ENCODE results near the gene FAM114A1. TPM values are rescaled to one million over a fixed set of nuclear protein-coding genes. Genes with fewer than 3 reads are reported as not detected.
"Not testable (repeated sequence)": the region's sequence is repeated elsewhere in the genome, so short reads cannot be mapped to it uniquely, and the experiment has no call there.

FAM114A1 gene
- polyA plus RNA-seq, 5 donors: 47.1 to 69.2 (median 54.2) TPM

DNA sequence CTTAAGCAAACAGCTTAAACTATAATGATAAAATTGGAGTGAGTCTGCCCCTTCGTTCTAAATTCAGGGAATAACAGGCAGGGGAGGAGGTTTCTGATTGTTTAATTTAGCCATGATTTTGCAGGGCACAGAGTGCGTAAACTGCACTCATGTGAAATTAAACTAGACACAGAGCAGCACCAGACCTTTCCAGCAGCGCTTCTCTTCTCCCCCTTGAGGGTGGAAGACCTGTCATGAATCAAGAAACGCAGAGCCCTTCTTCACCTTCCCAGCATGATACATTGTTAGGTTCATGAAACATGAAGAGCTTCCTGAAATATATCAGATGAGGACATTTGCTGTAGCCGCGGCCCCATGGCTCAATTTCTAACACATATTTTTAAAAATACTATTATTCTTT is 63.1 kb downstream of the FAM114A1 start:
- DNase-seq: no peak

DNA sequence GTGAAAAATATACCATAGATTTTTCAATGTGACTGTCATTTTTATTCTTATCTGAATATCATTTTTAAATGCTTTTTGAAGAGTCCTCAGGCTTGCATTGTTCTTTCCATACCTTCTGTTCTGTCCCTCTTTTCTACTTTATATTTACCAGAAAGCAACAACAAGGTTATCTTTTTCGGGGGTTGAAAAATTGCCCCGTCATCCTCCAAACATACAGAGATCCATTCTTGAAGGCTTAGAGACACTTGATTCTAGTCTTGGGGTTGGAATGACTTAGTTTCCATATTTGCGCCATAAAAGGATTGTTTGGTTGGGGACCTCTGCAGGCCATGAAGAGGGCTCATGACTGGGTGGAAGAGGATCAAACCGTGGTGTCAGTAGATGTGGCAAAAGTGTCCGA is 63.5 kb downstream of the FAM114A1 start:
- DNase-seq: no peak

DNA sequence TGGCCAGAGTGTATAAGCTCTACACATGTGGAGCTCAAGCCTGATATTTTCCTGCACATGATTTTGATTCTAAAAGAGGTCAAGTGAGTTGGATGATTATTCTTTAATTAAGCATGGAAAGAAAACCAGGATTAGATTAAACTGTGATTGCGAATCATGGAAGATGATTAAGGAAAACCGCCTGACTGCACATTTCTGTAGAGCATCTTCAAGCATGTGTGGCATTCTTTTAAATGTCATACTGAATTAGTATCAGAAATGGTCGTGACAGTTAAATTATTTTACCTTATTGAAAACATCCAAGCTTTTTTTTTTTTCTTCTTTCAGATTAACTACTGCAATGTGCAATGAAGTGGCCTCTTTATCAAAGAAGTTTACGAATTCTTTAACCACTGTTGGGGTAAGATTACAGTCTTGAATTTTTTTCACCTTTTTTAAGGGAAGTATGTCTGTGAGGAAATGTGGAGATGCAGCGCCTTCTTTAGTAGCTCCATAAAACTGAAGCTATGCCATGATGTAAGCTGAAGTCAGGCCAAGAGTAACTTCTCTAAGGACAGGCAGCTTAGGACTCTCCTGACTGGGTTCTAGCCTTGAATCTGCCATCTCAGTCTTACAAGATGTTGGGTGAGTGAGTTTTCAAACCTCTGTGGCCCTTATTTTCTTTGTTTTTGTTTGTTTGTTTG is 67.9 kb downstream of the FAM114A1 start:
- no peak for DNase-seq

DNA sequence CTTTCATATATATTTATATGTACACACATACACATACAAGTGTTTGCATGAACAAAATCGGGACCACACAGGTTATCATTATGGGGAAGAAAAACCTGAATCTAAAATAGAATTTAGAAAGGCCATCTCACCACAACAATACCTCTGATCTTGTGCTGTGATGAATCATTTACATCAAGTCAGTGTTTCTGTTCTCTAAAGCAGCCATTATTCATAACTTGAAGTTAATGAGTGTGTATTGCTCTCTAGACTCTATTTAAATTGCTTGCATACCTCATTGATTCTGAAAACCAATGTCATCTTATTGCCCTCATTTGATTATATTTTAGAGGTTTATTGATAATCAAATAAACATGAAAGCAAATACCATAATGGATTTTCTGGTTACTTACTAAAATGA is 71.6 kb downstream of the FAM114A1 start:
- no peak for DNase-seq

DNA sequence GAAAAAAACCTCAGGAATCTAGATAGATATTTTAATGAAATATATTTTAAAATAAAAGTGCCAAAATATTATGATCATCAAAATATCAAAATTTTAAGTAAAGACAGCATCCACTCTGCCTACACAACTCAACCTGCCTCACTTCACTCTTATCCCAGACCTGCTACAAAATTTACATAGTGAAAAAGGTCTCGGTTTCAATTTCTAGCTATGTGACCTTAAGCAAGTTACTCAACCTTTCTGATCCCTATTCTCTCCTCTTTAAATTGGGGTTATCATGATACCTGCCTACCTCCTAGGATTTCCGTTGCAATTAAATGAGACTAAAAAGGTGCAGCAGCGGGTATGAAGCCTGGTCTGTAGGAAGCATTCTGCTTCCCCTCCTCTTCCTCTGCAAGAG is 72.9 kb downstream of the FAM114A1 start:
- DNase-seq: no peak

DNA sequence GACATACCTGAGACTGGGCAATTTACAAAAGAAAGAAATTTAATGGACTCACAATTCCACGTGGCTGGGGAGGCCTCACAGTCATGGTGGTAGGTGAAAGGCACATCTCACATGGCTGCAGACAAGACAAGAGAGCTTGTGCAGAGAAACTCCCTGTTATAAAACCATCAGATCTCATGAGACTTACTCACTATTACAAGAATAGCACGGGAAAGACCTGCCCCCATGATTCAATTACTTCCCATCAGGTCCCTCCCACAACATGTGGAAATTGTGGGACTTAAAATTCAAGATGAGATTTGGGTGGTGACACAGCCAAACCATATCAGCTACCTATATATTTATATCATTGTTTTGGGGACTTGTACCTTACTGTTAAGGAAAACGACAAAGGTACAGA is 74.3 kb downstream of the FAM114A1 start:
- not testable (repeated sequence) for DNase-seq

DNA sequence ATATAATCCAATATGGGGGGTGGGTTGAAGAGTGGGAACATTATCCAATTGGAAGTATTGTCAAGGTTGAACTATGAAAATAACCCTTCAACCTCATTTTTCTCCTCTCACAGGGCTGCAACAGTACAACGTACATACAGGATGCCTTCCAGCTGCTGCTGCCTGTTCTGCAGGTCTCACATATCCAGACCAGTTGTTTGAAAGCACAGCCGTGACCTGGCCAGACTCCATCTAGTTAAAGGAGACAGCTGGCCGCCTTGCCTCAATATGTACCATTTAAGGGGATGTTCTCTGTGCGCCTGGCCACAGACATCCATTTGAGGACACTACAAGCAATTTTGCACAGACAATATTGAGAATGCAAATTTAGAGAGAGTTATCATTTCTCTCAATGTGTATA is 75.7 kb downstream of the FAM114A1 start:
- peak; percentile 52 to 61 for DNase-seq

DNA sequence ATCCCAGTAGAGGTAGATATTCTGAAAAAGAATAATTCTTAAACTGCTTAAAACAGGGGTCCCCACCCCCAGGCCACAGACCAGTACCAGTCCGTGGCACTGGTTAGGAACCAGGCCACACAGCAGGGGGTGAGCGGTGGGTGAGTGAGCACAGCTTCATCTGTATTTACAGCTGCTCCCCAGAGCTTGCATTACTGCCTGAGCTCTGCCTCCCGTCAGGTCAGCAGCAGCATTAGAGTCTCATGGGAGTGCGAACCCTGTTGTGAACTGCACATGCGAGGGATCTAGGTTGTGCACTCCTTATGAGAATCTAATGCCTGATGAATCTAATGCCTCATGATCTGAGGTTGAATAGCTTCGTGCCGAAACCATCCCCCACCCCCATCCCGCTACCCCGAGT is 76.8 kb downstream of the FAM114A1 start:
- DNase-seq: no peak

DNA sequence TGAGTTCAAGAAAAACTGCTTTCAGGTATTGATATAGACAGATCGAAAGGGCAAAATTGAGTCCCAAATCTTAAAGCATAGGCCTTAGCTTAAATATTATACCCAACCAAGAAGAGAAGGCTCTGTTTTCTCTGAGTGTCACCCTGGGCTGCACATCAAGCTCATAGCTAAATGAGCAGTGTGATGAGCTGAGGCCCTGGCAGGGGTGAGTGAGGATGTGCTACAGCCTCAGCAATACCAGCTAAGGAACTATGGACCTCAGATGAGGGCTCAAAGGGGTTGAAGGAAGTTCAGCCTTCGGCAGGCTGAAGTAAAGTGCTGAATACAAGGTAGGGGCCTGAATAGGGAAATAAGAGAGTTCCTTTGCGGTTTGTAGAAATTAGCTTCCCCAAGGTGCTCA is 79.3 kb downstream of the FAM114A1 start:
- DNase-seq: no peak

DNA sequence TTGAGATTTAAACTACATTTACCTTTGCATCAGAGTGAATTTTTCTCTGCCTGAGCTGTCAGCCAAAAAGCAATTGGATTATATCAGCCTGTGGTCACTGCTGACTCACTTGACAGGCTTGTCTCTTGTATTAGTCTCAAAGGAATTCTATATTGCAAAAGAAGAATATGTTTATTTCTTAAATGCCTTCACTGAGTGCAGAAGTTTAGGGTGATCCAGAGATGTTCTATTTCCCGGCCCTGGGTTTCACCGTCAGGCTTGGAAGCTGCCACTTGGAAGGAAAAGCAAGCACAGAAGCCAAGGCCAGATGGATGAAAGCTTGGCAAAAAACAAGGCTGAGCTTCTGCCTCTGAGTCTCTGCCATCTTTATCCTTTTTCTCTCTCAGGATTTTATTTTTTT is 80.9 kb downstream of the FAM114A1 start:
- DNase-seq: no peak

DNA sequence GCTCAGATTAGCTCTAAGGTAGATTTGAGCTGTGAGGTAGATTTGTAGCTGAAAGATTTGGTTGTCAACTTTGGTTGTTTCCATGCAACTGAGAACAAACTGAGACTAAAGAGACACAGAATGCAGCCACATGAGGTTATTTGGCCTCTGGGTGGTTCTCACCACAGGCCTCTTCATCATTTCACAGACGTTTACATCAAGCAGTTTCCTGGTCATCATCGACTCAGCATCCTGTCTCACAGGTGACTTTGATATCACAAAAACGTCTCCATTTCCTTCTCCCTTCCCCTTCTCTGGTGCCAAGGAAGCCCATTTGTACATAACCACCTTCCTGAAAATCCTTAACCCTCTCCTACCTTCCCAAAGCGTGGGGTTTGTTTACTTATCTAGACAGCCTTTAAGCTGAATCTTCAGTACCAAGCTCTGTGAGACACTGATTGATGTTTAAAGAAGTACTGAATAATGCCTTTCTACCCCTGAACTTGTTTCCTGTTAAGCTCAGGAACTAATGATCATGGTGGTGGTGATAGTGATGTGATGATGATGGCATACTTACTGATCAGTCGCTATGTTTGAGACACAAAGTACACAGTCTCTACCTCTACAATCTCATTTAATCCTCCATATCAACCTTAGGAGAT is 81.9 kb downstream of the FAM114A1 start:
- DNase-seq: no peak

DNA sequence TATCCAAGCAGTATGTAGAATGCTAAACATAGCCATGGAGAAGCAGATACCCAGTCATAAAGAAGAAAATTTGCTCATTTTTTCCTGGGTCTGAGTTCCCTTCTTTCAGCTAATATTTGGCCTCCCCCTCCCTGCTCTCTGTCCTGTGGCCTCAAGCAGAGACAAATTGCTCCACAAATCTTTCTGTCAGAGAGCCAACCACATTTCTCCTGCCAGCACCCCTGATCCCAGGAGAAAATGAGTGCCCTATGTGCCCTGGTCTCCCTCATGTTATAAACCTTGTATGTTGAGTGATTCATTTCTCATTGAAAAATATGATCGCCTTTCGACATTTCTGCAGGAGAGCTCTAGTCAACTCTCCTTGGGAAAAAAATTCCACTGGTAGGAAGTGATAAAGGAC is 82.6 kb downstream of the FAM114A1 start:
- no peak for DNase-seq

DNA sequence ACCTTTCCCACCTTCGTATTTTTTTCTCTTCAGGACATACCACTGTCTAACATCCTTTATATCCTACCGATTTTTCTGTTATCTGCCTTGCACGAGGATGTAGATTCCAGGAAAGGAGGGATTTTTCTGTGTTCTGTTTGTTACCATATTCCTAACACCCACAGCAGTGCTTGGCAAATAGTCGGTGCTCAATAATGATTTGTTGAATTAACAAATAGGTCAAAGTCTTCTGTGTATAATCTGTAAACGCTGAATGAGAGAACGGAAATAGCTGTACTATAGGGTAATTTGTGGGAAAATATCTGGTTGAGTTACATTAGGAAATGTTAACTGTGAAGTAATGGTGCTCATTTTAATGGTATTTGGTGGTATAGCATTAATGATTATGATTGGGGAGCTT is 83.1 kb downstream of the FAM114A1 start:
- no peak for DNase-seq

DNA sequence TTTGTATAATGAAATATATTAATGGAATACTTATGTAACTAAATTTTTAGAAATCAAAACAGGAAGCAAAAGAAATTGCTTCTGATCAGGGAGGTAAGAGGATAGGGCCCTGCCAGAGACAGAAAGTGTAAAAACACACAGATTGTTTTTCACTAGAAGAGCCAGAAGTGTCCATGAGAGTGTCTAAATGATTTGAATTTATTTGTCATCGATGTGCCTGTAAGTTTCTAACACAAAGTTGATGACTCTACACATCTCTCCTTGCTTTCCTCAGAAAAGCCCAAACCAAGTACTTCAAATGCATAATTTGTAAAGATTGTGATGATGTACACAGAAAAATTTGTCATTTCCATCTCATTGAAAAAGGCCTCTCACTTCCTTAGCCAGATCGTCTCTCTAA is 84.0 kb downstream of the FAM114A1 start:
- DNase-seq: no peak

DNA sequence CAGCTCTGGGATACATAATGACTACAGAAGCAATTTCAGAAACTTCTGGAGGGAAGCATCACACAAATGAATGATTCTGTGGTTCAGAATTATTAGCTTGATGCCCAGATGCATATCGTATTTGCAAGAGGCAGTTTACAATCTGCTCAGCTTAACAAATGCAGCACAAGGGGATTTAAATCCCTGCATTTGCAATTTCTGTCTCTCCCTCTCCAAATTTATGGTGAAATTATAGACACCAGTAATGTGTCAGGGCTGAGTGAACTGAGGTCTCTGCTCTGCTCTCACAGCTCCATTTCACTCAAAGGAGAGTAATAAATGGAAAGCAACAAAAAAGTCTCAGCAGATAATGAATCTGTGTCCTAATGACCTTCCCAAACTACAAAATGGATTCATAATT is 84.4 kb downstream of the FAM114A1 start:
- no peak for DNase-seq

DNA sequence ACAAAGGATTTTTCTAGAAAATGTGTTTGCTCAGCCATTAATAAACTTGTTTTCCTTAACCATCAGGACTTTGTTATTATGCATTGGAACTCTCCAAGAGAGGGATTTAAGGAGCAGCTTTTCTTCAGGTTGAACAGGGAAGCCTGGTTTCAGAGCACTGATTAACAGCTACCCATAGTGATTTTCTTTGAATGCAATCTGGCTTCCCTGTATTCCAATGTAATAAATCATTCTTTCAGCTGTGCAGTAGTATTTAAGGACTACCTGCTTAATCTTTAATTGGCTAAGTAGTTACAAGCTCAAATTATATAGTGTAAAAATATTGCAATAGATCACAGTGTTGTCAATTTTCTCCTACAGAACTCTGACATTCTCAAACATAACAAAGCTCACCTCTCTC is 87.1 kb downstream of the FAM114A1 start:
- no peak for DNase-seq

DNA sequence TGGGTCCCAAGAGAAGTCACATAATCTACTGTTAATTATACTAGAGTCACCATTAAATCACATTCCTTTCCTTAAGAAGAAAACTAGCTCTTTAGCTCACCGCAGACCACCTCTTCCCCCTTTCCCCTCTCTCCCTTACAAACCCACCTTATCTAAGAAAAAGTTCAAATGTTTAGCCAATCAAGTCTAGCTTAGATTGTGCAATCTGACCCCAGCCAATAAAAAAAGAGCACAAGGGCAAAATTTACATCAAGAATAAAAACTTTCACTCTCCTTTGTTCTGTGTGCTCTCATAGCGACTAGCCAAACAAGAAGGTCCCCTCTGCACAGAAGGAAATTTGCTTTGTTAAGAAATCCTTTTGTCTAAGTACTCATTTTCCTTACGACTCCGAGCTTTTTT is 88.4 kb downstream of the FAM114A1 start:
- DNase-seq: no peak

DNA sequence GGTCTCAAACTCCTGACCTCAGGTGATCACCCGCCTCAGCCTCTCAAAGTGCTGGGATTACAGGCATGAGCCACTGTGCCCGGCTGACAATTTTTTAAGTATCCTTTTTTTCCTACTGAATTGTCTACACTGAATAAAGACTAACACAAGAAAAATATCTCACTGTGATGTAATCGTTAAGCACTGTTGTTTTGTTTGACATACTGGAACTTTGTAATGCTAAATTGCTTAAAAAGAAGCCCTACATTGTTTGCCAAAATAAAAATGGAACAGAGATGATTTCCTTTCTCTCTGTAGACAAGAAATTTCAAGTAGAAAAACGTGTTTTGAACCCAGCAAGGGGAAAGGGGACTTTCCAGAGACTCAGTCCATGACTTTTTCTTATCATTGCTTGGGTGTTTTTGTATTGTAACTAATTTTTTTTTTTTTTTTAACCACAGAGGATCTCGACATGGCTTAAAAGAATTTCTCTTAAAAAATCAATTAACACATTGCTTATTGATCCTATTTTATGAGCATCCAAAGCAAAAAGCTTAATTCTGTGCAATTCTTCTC is 89.7 kb downstream of the FAM114A1 start:
- no peak for DNase-seq

DNA sequence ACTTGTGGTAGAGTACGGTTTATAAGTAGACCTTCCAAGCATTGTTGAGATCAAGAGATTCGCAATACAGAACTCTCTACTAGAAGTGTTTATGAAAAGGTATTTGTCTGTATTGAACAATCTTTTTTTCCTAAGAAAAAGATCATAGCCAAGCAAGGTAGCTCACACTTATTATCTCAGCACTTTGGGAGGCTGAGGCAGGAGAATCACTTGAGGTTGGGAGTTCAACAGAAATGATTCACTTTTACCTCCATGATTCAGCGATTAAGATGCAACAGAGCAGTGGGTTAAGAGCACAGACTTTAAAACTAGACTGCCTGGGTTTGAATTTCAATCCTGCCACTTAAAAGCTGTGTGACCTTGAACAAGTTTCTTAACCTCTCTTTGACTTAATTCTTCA is 90.3 kb downstream of the FAM114A1 start:
- no peak for DNase-seq

DNA sequence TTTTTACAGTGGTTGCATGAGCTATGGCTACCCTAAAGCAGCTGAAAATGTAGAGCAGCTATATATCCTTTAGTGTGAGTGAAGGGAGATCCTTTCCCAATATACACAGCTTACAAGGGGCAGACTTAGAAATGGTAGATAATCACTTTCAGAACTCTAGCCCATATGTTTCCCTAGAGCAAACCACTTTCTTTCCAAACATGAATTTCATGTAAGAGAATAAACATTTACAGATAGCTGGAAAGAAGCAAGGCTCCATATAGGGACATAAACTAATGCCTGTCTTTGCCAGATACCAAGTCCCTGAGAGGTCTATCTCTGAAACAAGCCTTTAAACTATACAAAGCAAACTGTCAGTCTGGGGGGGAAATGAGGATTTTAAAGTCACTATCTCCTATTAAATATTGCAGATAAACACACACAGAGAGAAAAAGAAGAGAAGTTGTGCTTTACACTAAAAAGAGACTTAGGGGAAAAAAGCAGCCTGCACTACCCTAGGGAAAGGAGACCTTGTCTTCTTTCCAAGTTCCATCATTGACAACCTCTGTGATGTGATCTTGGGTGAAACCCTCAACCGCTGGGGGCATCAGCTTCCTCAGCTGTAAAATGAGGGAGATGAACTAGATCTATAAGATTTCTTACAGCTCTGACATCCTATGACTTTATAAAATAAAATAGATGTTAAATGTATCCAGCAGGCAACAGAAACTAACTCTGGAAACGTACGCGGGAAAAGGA is 91.0 kb downstream of the FAM114A1 start:
- peak in 1 of 2 donors; percentile 19 for DNase-seq

DNA sequence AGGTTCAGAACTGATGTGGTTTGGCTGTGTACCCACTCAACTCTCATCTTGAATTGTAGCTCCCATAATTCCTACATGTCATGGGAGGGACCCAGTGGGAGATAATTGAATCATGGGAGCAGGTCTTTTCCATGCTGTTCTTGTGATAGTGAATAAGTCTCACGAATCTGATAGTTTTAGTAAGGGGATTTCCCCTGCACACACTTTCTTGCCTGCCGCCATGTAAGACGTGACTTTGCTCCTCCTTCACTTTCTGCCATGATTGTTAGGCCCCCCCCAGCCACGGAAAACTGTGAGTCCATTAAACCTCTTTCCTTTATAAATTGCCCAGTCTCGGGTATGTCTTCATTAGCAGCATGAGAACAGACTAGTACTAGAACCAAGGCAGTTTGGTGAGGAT is 91.6 kb downstream of the FAM114A1 start:
- DNase-seq: not testable (repeated sequence)

DNA sequence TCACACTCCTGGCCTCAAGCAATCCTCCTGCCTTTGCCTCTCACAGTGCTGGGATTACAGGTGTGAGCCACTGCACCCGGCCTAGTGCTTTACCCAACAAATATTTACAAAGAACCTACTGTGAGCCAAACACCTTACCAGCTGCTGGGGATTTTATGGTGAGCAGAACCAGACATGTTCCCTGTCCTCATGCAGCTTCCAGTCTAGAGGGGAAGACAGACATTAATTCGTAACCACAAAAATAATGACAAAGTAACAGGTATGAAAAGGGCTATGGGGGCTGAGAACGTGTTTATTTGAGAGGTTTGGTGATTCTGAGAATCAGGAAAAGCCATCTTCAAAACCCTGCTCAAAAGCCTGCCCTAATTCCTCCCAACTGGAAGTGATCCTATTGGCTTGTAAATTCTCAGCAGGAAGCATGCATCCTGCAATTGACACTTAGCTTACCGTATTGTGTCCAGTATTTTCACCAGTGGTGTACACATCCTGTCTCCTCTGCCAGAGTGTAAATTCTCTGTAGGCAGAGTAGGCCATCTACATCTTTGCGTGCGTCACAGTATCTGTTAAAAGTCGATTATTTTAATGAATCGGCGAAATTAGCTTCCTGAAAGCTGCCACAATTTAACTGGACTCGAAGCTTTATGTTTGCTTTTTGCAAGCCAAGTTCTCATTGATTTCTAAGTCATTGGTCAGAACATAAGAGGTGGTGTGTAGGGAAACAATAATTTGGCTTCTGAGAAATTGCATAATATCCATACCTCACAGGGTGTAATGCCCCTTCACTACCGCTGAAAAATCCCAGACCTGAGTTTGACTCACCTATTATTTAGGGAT is 97.6 kb downstream of the FAM114A1 start:
- DNase-seq: no peak

Data from right lung (tissue), 5 donors.